PFSK-1 (cell line): Measurements from ENCODE around the gene PTPRA.

Source experiments
- FOXP2 ChIP-seq: optimal IDR thresholded peaks from 2 replicates; pipeline ENCODE3; 2011; ENCODE audit warnings: borderline replicate concordance, control low read depth, inconsistent platforms; ENCODE audit not compliant: insufficient read depth; ENCODE audit errors: extremely low read length, extremely low read depth
- POLR2AphosphoS5 ChIP-seq: IDR thresholded peaks from 2 replicates; pipeline ENCODE4 v1.6.1; 2012; ENCODE audit warnings: low read depth, mild to moderate bottlenecking, control low read depth, low read length, moderate library complexity
- SIN3A ChIP-seq: IDR thresholded peaks from 2 replicates; pipeline ENCODE4 v1.6.1; 2012; ENCODE audit warnings: mild to moderate bottlenecking, low read length, moderate library complexity, borderline replicate concordance; ENCODE audit not compliant: insufficient read depth
- TAF1 ChIP-seq: IDR thresholded peaks from 2 replicates; pipeline ENCODE4 v1.6.1; 2012; ENCODE audit warnings: low read length, control low read depth, borderline replicate concordance; ENCODE audit not compliant: insufficient read depth
- TF ChIP-seq, protein P1 (sequence below), 2 experiments: IDR thresholded peaks; 2 replicates each; pipeline versions ENCODE4 v1.6.1 to v1.8.0; 2011 to 2012; ENCODE audit warnings: low read depth in 2 of 2, low read length in 2 of 2, control low read depth in 1 of 2, inconsistent platforms in 1 of 2, mild to moderate bottlenecking in 1 of 2, moderate library complexity in 1 of 2; ENCODE audit not compliant: insufficient read depth in 1 of 2

The PTPRA gene

DNA sequence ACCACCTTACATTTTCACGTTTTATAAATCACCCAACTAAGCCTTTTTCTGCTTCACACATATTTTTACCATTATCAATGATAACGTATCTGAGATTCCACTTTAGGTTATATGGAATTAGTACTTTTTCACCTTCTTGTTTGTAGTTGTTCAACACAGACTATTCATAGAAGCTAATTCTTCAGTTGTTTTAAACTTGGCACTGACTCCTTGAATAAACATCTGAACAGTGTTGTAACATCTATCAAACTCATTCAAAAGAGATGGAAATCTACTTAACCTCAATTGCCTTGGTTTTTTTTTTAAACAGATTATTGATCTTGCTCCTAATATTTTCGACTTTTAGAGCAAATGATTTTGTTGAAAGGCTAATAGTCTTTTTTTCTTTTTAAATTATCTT is 34.2 kb downstream of the PTPRA start:
- no peak for TF ChIP-seq TAF1
- no peak for TF ChIP-seq POLR2AphosphoS5
- no peak for TF ChIP-seq FOXP2
- TF ChIP-seq, protein P1, sequence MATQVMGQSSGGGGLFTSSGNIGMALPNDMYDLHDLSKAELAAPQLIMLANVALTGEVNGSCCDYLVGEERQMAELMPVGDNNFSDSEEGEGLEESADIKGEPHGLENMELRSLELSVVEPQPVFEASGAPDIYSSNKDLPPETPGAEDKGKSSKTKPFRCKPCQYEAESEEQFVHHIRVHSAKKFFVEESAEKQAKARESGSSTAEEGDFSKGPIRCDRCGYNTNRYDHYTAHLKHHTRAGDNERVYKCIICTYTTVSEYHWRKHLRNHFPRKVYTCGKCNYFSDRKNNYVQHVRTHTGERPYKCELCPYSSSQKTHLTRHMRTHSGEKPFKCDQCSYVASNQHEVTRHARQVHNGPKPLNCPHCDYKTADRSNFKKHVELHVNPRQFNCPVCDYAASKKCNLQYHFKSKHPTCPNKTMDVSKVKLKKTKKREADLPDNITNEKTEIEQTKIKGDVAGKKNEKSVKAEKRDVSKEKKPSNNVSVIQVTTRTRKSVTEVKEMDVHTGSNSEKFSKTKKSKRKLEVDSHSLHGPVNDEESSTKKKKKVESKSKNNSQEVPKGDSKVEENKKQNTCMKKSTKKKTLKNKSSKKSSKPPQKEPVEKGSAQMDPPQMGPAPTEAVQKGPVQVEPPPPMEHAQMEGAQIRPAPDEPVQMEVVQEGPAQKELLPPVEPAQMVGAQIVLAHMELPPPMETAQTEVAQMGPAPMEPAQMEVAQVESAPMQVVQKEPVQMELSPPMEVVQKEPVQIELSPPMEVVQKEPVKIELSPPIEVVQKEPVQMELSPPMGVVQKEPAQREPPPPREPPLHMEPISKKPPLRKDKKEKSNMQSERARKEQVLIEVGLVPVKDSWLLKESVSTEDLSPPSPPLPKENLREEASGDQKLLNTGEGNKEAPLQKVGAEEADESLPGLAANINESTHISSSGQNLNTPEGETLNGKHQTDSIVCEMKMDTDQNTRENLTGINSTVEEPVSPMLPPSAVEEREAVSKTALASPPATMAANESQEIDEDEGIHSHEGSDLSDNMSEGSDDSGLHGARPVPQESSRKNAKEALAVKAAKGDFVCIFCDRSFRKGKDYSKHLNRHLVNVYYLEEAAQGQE (IDR thresholded peaks at IDR 0.05; ENCODE audit: insufficient read depth in 1 of 2, low read depth in 2 of 2, low read length in 2 of 2): no peak
- no peak for TF ChIP-seq SIN3A

DNA sequence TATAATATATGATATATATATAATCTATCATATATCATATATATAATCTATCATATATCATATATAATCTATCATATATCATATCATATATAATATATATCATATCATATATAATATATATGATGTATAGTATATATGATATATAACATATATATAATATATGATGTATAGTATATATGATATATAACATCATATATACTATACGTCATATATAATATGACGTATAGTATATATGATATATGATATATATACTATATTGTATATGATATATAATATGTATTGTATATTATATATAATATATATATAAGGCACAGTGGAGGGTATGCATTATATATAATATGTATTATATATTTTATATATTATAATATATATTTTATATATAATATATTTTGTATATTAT is 36.7 kb downstream of the PTPRA start:
- TF ChIP-seq POLR2AphosphoS5 (no peak), FOXP2 (no peak), TAF1 (no peak), SIN3A (no peak)
- TF ChIP-seq, protein P1 (IDR thresholded peaks at IDR 0.05; ENCODE audit: insufficient read depth in 1 of 2, low read depth in 2 of 2, low read length in 2 of 2): no peak

- TF ChIP-seq FOXP2 (no peak), TAF1 (no peak), POLR2AphosphoS5 (no peak), SIN3A (no peak)
- TF ChIP-seq, protein P1 (IDR thresholded peaks at IDR 0.05; ENCODE audit: insufficient read depth in 1 of 2, low read depth in 2 of 2, low read length in 2 of 2): no peak
Observed at GRCh38 chr20:2911200-2911599, 37.9 kb downstream of the PTPRA start.

GRCh38 chr20:2914160-2914559 is 40.9 kb downstream of the PTPRA start:
- TF ChIP-seq, protein P1 (IDR thresholded peaks at IDR 0.05; ENCODE audit: insufficient read depth in 1 of 2, low read depth in 2 of 2, low read length in 2 of 2): no peak
- TF ChIP-seq SIN3A (no peak), POLR2AphosphoS5 (no peak), TAF1 (no peak), FOXP2 (no peak)

- no peak for TF ChIP-seq TAF1
- TF ChIP-seq POLR2AphosphoS5: no peak
- TF ChIP-seq, protein P1 (IDR thresholded peaks at IDR 0.05; ENCODE audit: insufficient read depth in 1 of 2, low read depth in 2 of 2, low read length in 2 of 2): no peak
- no peak for TF ChIP-seq SIN3A
- no peak for TF ChIP-seq FOXP2
Observed at GRCh38 chr20:2917266-2917665, 44.0 kb downstream of the PTPRA start.
